HepG2 (cell line): Measurements from ENCODE around the gene ANKRD39. TPM values are rescaled to one million over a fixed set of nuclear protein-coding genes. Genes with fewer than 3 reads are reported as not detected.

Source experiments
- ATAC-seq: fragments of 200-7000 bp; cut with Tn5 transposase; 3 replicates; pipeline ENCODE4 v1.9.1; 2020; ENCODE audit warnings: mild to moderate bottlenecking, moderate library complexity
- BruUV-seq: library from RNA; stranded (reverse); fragments of 400-500 nt; replicated peaks from 2 replicates; lab custom pipeline; 2021; lab: Mats Ljungman, UMichigan
- CTCF ChIA-PET: fragments of 300-600 bp; formaldehyde crosslinking; extraction: SDS; loops from one replicate; lab custom pipeline; 2021; ENCODE audit warnings: low total read pairs, inconsistent platforms, low intra/inter-chr PET ratio; lab: Yijun Ruan, JAX
- POLR2A ChIA-PET: fragments of 350-600 bp; sonication (Branson Sonifier 250); formaldehyde crosslinking; loops from one replicate; lab custom pipeline; 2020; ENCODE audit warnings: antibody characterized with exemption, inconsistent platforms; lab: Yijun Ruan, JAX
- DNase-seq: peaks from one replicate; pipeline ENCODE4 v3.0.0-alpha.2; 2015; ENCODE audit warnings: low spot score
- FAIRE-seq: peaks from 3 replicates; lab custom pipeline; 2011; peaks lifted over from hg19 to GRCh38; lab: Jason Lieb, UNC
- H2AFZ ChIP-seq: one replicate; pipeline ENCODE4 v1.6.1; 2011; ENCODE audit warnings: low read length, inconsistent platforms
- H3K27ac ChIP-seq: fragments of 300-600 bp; 3 replicates; pipeline ENCODE4 v1.8.0; 2011; ENCODE audit warnings: mixed run types, mild to moderate bottlenecking, mixed read lengths, low read length, inconsistent platforms; ENCODE audit not compliant: insufficient read depth; ENCODE audit errors: extremely low read length
- H3K27me3 ChIP-seq, 2 experiments: fragments of 200-600 bp in 1 of 2; 2 replicates in 1 of 2; 3 replicates in 1 of 2; pipeline versions ENCODE4 v1.6.0 to v1.8.0; 2011; ENCODE audit warnings: low read length in 2 of 2, mild to moderate bottlenecking in 2 of 2, moderate library complexity in 2 of 2, inconsistent platforms in 1 of 2; ENCODE audit not compliant: insufficient read depth in 2 of 2, control insufficient read depth in 1 of 2
- H3K36me3 ChIP-seq, 2 experiments: fragments of 200-600 bp in 1 of 2; replicated peaks in 1 of 2; 2 replicates in 1 of 2; 3 replicates in 1 of 2; pipeline versions ENCODE4 v1.5.1 to v1.8.0; 2011; ENCODE audit warnings: low read length in 2 of 2, inconsistent platforms in 1 of 2; ENCODE audit not compliant: insufficient read depth in 2 of 2, control insufficient read depth in 1 of 2
- H3K4me1 ChIP-seq: 2 replicates; pipeline ENCODE4 v1.5.1; 2012; ENCODE audit warnings: low read length, inconsistent platforms; ENCODE audit not compliant: insufficient read depth
- H3K4me2 ChIP-seq: 2 replicates; pipeline ENCODE4 v1.6.0; 2011; ENCODE audit warnings: low read depth, low read length, inconsistent platforms
- H3K4me3 ChIP-seq, 3 experiments: fragments of 200-600 bp in 1 of 3; sonication (generic), shearing (Covaris generic) in 1 of 3; replicated peaks in 1 of 3; 2 replicates each; pipeline ENCODE4 v1.5.1; 2011 to 2016; ENCODE audit warnings: low read length in 3 of 3, inconsistent platforms in 2 of 3, low read depth in 2 of 3, mild to moderate bottlenecking in 2 of 3, control low read depth in 1 of 3, mixed read lengths in 1 of 3; ENCODE audit not compliant: insufficient read depth in 1 of 3
- H3K79me2 ChIP-seq: one replicate; pipeline ENCODE4 v1.6.1; 2011; ENCODE audit warnings: low read length, inconsistent platforms; ENCODE audit not compliant: insufficient read depth
- H3K9ac ChIP-seq: 2 replicates; pipeline ENCODE4 v1.6.0; 2011; ENCODE audit warnings: mild to moderate bottlenecking, low read depth, low read length, inconsistent platforms; ENCODE audit not compliant: insufficient read depth
- H3K9me3 ChIP-seq: 2 replicates; pipeline ENCODE4 v1.5.1; 2012; ENCODE audit warnings: mild to moderate bottlenecking, low read length
- H4K20me1 ChIP-seq: 2 replicates; pipeline ENCODE4 v1.6.0; 2011; ENCODE audit warnings: inconsistent platforms, mild to moderate bottlenecking, low read length, moderate library complexity; ENCODE audit not compliant: insufficient read depth
- ATRX ChIP-seq: sonication (generic); formaldehyde crosslinking; IDR thresholded peaks from 2 replicates; pipeline ENCODE4 v1.4.0; 2020; ENCODE audit warnings: missing genetic modification reagents, borderline replicate concordance
- CCDC6 ChIP-seq: sonication (generic); formaldehyde crosslinking; IDR thresholded peaks from 2 replicates; pipeline ENCODE4 v1.8.1; 2022; ENCODE audit warnings: mild to moderate bottlenecking, missing genetic modification reagents, moderate library complexity
- CREB3 ChIP-seq: sonication (generic); formaldehyde crosslinking; IDR thresholded peaks from 2 replicates; pipeline ENCODE4 v1.5.0; 2020; ENCODE audit warnings: missing genetic modification reagents
- ETV6 ChIP-seq: sonication (generic); formaldehyde crosslinking; conservative IDR thresholded peaks from 2 replicates; pipeline ENCODE4 v1.4.0; 2020; ENCODE audit warnings: missing genetic modification reagents
- HCFC1 ChIP-seq: fragments of 150-350 bp; IDR thresholded peaks from 2 replicates; pipeline ENCODE4 v1.6.1; 2014; ENCODE audit warnings: low read depth, low read length
- MZF1 ChIP-seq: sonication (generic); formaldehyde crosslinking; IDR thresholded peaks from 2 replicates; pipeline ENCODE4 v1.8.1; 2023; ENCODE audit warnings: mild to moderate bottlenecking, missing genetic modification reagents, borderline replicate concordance
- NKX3-1 ChIP-seq: sonication (generic); formaldehyde crosslinking; IDR thresholded peaks from 2 replicates; pipeline ENCODE4 v1.5.0; 2020; ENCODE audit warnings: missing genetic modification reagents
- NR2C2 ChIP-seq: sonication (generic); formaldehyde crosslinking; IDR thresholded peaks from 2 replicates; pipeline ENCODE4 v1.4.0; 2020; ENCODE audit warnings: missing genetic modification reagents, mild to moderate bottlenecking, moderate library complexity, borderline replicate concordance
- POLR2G ChIP-seq: fragments of 200-400 bp; formaldehyde crosslinking; IDR thresholded peaks from 2 replicates; pipeline ENCODE4 v1.6.1; 2018; ENCODE audit warnings: mild to moderate bottlenecking, low read depth, low read length, moderate library complexity
- SRSF9 ChIP-seq: fragments of 200-400 bp; formaldehyde crosslinking; IDR thresholded peaks from 2 replicates; pipeline ENCODE4 v1.6.1; 2018; ENCODE audit warnings: borderline replicate concordance, mild to moderate bottlenecking, low read depth, low read length; ENCODE audit not compliant: insufficient read depth, poor library complexity, severe bottlenecking
- ZNF234 ChIP-seq: sonication (generic); formaldehyde crosslinking; conservative IDR thresholded peaks from 2 replicates; pipeline ENCODE4 v1.5.1; 2020; ENCODE audit warnings: mild to moderate bottlenecking, missing genetic modification reagents
- ZNF362 ChIP-seq: sonication (generic); formaldehyde crosslinking; IDR thresholded peaks from 2 replicates; pipeline ENCODE4 v1.4.0; 2020; ENCODE audit warnings: missing genetic modification reagents, mild to moderate bottlenecking, borderline replicate concordance
- ZNF549 ChIP-seq: sonication (generic); formaldehyde crosslinking; IDR thresholded peaks from 2 replicates; pipeline ENCODE4 v1.5.0; 2020; ENCODE audit warnings: missing genetic modification reagents
- ZNF558 ChIP-seq: sonication (generic); formaldehyde crosslinking; IDR thresholded peaks from 2 replicates; pipeline ENCODE4 v1.9.0; 2022; ENCODE audit warnings: mild to moderate bottlenecking, missing genetic modification reagents, borderline replicate concordance
- ZNF660 ChIP-seq: sonication (generic); formaldehyde crosslinking; IDR thresholded peaks from 2 replicates; pipeline ENCODE4 v1.5.1; 2020; ENCODE audit warnings: mild to moderate bottlenecking, low read depth, missing genetic modification reagents, borderline replicate concordance
- WGBS: methylation state at CpG from one replicate; pipeline ENCODE4 v1.1.6; 2017; ENCODE audit warnings: low lambda C conversion rate; 5-methylcytosine and 5-hydroxymethylcytosine counted together
- in situ Hi-C: cut with HindIII; loops from 2 replicates; pipeline ENCODE4 v1.10.0; 2017; ENCODE audit warnings: low pct_unique_long_range_greater_than_20kb; ENCODE audit not compliant: extremely low pct_ligation_motif_present
- intact Hi-C: fragments of 100-400 bp; cut with micrococcal nuclease; formaldehyde crosslinking; loops from one replicate; pipeline ENCODE4 v1.10.0; 2022; ENCODE audit not compliant: unreplicated experiment
- polyA plus RNA-seq, 8 experiments: library from polyadenylated mRNA; depleted of rRNA in 3 of 8; stranded (reverse) in 7 of 8; unstranded in 1 of 8; fragments of >200 nt; fragmentation: Illumina TruSeq in 4 of 8; extraction: Trizol in 4 of 8; gene quantifications; 2 replicates each; pipeline versions ENCODE4 v1.2.1 to v1.2.3, GENCODE V29; 2011 to 2016; ENCODE audit warnings: low read depth in 4 of 8, missing spikeins in 1 of 8, mixed read lengths in 1 of 8; ENCODE audit not compliant: insufficient read depth in 1 of 8
- total RNA-seq, 5 experiments: library from RNA; depleted of rRNA; stranded (reverse); fragments of >200 nt; fragmentation: Illumina TruSeq; extraction: Trizol; gene quantifications; 2 replicates each; pipeline ENCODE4 v1.2.3, GENCODE V29; 2016; ENCODE audit warnings: low read depth in 1 of 5
- TF ChIP-seq, protein P1 (sequence below): fragments of 450-650 bp; IDR thresholded peaks from 2 replicates; pipeline ENCODE4 v1.6.1; 2017; ENCODE audit warnings: mild to moderate bottlenecking
- TF ChIP-seq, protein P2 (sequence below): sonication (generic); formaldehyde crosslinking; conservative IDR thresholded peaks from 2 replicates; pipeline ENCODE4 v1.4.0; 2020; ENCODE audit warnings: missing genetic modification reagents

The ANKRD39 gene
- total and polyA plus RNA-seq, 2 of the 13 experiments (the other 11 are each of a cell fraction or from before 2014, with no cell fraction given): 23.2 to 24.8 TPM

DNA sequence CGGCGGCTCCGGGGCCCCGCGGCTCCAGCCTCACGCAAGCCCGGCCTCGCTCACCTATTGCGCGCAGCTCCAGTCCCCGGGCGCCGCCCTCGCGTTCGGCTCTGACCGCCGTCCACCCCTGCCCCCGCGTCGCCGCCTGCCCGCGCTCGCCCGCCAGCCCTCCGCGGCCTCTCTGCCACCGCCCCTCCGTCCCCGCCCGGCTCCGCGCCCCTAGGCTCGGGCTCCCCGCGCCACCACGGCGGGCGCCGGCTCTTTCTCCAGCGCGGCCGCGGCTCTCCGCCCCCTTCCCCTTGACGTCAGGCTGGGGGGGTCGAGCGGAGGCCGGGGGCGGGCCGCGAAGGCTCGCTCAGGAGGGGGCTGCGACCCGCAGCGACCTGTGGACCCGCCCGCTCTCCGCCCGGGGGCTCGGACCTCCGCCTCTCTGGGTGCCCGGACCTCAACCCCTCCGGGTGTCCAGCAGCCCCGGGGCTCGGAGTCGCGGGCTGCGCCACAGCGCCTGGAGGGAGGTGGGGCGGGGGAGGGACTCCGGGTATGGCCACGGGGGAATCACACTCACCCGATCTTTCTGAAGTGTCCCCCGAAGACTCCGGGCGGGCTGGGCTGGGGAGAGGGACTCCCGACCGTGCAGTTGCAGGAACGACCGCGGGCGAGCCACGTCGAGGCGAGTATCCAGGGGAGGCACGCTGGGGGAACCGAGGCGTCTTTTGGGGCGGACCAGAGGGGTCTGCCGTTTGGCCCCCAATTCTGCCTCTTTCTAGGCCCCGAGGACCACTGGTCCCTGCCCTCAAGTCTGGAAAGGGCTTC, 12.2 kb upstream of the ANKRD39 start, which contains the start of gene SEMA4C:
TSS of gene SEMA4C (minus strand) at position 259 of the 804 bp plus-strand sequence. CDS start 2,194 bp downstream, outside the sequence.
- no TSS peak for BruUV-seq
- 4% methylated on average over 36 of the region's 93 CpGs for WGBS
- Histone ChIP-seq H3K9me3 (no peaks in the 10 kb centered on the region), H3K9ac (peak within 1 kb of the TSS; percentile 98), H3K4me2 (peak within 1 kb of the TSS; percentile 92), H3K36me3 (peaks cover 19 to 23% of the 10 kb centered on the region in 2 experiments), H3K79me2 (peaks cover 23% of the 10 kb centered on the region), H2AFZ (no peak within 1 kb of the TSS), H4K20me1 (no peaks in the 10 kb centered on the region), H3K4me1 (peaks cover 35% of the 10 kb centered on the region), H3K4me3 (peak within 1 kb of the TSS; percentile 81 to 100 (median 93)), H3K27ac (peak within 1 kb of the TSS; percentile 96), H3K27me3 (peaks cover 7 to 35% of the 10 kb centered on the region in 2 experiments)
- in situ Hi-C loops: no loop called here
- no peak for DNase-seq
- no peak for FAIRE-seq
- CTCF ChIA-PET: interaction anchor here (2.0 kb wide), 1 partner anchor 12 kb away, joined by 17 read pairs; the partner anchor contains the start of gene ANKRD39
- intact Hi-C loops: loop anchor here (1.0 kb wide), 1 partner anchor 12 kb away; the partner anchor contains the start of gene ANKRD39
- peak; percentile 42 for ATAC-seq
- POLR2A ChIA-PET: interaction anchor here (1.3 to 5.9 kb wide), 4 partner anchors 8 to 53 kb away, joined by 3 to 152 read pairs (median 15); partner anchors contain the start of gene ANKRD39
- TF ChIP-seq POLR2G (peak; percentile 62), ZNF362 (CRISPR knock-in tag) (no peak), MZF1 (CRISPR knock-in tag) (no peak), NKX3-1 (CRISPR knock-in tag) (no peak), NR2C2 (CRISPR knock-in tag) (peak; percentile 45; the same call in 1 of the 2 replicates), SRSF9 (no peak), ZNF558 (CRISPR knock-in tag) (no peak), HCFC1 (no peak), ZNF660 (no peak), ZNF549 (no peak), ZNF234 (CRISPR knock-in tag) (0 out of 2 replicates have a peak, but pooled peaks have one; percentile 27), ATRX (CRISPR knock-in tag) (no peak), CCDC6 (CRISPR knock-in tag) (no peak), CREB3 (no peak), ETV6 (peak; percentile 4; the same call in 1 of the 2 replicates)
- TF ChIP-seq, protein P1, sequence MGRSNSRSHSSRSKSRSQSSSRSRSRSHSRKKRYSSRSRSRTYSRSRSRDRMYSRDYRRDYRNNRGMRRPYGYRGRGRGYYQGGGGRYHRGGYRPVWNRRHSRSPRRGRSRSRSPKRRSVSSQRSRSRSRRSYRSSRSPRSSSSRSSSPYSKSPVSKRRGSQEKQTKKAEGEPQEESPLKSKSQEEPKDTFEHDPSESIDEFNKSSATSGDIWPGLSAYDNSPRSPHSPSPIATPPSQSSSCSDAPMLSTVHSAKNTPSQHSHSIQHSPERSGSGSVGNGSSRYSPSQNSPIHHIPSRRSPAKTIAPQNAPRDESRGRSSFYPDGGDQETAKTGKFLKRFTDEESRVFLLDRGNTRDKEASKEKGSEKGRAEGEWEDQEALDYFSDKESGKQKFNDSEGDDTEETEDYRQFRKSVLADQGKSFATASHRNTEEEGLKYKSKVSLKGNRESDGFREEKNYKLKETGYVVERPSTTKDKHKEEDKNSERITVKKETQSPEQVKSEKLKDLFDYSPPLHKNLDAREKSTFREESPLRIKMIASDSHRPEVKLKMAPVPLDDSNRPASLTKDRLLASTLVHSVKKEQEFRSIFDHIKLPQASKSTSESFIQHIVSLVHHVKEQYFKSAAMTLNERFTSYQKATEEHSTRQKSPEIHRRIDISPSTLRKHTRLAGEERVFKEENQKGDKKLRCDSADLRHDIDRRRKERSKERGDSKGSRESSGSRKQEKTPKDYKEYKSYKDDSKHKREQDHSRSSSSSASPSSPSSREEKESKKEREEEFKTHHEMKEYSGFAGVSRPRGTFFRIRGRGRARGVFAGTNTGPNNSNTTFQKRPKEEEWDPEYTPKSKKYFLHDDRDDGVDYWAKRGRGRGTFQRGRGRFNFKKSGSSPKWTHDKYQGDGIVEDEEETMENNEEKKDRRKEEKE: no peak
- TF ChIP-seq, protein P2, sequence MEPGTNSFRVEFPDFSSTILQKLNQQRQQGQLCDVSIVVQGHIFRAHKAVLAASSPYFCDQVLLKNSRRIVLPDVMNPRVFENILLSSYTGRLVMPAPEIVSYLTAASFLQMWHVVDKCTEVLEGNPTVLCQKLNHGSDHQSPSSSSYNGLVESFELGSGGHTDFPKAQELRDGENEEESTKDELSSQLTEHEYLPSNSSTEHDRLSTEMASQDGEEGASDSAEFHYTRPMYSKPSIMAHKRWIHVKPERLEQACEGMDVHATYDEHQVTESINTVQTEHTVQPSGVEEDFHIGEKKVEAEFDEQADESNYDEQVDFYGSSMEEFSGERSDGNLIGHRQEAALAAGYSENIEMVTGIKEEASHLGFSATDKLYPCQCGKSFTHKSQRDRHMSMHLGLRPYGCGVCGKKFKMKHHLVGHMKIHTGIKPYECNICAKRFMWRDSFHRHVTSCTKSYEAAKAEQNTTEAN (CRISPR knock-in tag): no peak
